ENCODE results near the gene STIM1. TPM values are rescaled to one million over a fixed set of nuclear protein-coding genes. Genes with fewer than 3 reads are reported as not detected.

The STIM1 gene
- total and polyA plus RNA-seq, 7 donors = 52.1 to 147 (median 109) TPM

DNA sequence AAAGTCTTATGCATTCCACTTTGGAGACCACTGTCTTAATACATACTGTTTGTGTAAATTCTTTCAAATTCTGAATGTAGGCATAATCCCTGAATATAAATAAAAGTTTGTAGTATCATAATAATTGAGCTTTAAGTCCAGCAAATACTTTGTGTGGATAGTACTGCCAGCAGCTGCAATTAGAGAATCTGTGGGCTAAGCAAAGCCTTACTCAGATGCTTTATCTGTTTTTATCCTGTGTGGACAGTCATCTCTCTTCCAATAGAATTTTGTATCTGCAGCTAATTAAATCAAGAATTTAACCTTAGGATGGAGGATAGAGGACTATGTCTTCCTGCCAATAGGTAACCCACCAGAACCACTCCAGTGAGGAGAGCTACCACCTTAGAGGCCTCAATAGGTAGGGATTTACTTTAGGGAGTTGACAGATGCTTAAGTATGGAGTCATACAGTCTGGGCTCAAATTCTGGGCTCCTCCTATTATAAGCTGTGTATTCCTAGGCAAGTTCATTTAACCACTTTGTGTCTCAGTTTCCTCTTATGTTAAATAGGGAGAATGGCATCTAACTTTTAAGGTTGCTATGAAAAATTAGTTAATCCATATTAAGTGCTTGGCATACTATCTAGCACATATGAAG, 71.1 kb downstream of the STIM1 start:
- Histone ChIP-seq H3K27ac (peak overlapping the region; percentile 85), H3K4me3 (no peak overlapping the region), H3K4me1 (peaks cover 54% of the 10 kb centered on the region), H3K36me3 (ENCODE audit: insufficient read depth in 1 of 2, low read depth in 1 of 2) (no peaks in the 10 kb centered on the region), H3K9me3 (no peaks in the 10 kb centered on the region), H3K27me3 (ENCODE audit: insufficient read depth in 3 of 3, low read length in 2 of 3) (no peaks in the 10 kb centered on the region)
- intact Hi-C loops (cut with DNase I) = no loop called here
- TF ChIP-seq, protein P1, sequence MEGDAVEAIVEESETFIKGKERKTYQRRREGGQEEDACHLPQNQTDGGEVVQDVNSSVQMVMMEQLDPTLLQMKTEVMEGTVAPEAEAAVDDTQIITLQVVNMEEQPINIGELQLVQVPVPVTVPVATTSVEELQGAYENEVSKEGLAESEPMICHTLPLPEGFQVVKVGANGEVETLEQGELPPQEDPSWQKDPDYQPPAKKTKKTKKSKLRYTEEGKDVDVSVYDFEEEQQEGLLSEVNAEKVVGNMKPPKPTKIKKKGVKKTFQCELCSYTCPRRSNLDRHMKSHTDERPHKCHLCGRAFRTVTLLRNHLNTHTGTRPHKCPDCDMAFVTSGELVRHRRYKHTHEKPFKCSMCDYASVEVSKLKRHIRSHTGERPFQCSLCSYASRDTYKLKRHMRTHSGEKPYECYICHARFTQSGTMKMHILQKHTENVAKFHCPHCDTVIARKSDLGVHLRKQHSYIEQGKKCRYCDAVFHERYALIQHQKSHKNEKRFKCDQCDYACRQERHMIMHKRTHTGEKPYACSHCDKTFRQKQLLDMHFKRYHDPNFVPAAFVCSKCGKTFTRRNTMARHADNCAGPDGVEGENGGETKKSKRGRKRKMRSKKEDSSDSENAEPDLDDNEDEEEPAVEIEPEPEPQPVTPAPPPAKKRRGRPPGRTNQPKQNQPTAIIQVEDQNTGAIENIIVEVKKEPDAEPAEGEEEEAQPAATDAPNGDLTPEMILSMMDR (IDR thresholded peaks at IDR 0.05) = no peak
- no peak for DNase-seq
- ATAC-seq = peak in 3 of 4 donors; percentile 34 to 56 (median 44)

DNA sequence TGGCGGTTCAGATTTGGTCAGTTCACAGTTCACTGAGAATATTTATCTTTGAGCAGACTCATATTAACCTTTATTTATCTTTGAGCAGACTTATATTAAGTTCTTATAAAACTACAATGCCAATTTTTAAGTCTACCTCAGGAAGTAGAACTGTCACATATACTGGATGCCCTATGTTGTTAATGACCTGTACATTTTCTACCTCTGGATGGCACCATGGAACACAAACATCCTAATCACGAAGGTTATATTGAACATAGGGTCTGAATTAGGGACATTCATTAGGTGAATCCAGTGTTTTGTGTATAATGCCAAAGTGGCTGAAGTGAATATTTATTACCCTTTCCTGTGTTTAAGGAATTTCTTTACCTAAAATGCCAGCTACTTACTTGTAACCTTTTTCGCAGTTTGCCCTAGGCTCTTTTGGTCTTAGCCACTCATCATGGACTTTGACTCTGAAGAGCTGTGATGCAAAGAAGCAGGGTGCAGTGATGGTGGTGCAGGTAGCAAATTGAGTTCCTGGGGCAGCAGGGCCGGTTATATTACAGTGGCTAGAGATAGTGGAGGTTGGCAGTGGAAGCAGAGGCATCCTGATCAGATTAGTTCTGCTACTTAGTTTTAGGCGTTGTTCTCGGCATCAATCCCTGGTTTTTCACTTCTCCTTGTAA, 71.8 kb downstream of the STIM1 start:
- H3K27ac ChIP-seq = peak overlapping the region; percentile 85
- intact Hi-C loops (cut with DNase I) = no loop called here

GRCh38 chr11:3929232-3929631, 73.8 kb downstream of the STIM1 start:
- DNase-seq (no peak), ATAC-seq (peak; percentile 3 to 15 (median 12))
- peaks cover 73% of the 10 kb centered on the region for H3K4me1 ChIP-seq
- H3K9me3 ChIP-seq = no peaks in the 10 kb centered on the region
- intact Hi-C loops (cut with DNase I) = no loop called here
- peak overlapping the region; percentile 33 for H3K4me3 ChIP-seq
- TF ChIP-seq, protein P1 (IDR thresholded peaks at IDR 0.05) = no peak
- no peaks in the 10 kb centered on the region for H3K27me3 ChIP-seq (ENCODE audit: insufficient read depth in 3 of 3, low read length in 2 of 3)
- H3K27ac ChIP-seq = peak overlapping the region; percentile 85
- H3K36me3 ChIP-seq (ENCODE audit: insufficient read depth in 1 of 2, low read depth in 1 of 2) = no peaks in the 10 kb centered on the region
- 32 to 47% (median 32%) methylated on average over 1 of the region's 1 CpG for WGBS, 3 donors

More for the DNA sequence above, 71.8 kb downstream of the STIM1 start:
- no peak for DNase-seq
- peaks cover 60% of the 10 kb centered on the region for H3K4me1 ChIP-seq
- TF ChIP-seq, protein P1 (IDR thresholded peaks at IDR 0.05) = no peak
- ATAC-seq = no peak
- H3K9me3 ChIP-seq = no peaks in the 10 kb centered on the region
- no peak overlapping the region for H3K4me3 ChIP-seq
- no peaks in the 10 kb centered on the region for H3K36me3 ChIP-seq (ENCODE audit: insufficient read depth in 1 of 2, low read depth in 1 of 2)
- no peaks in the 10 kb centered on the region for H3K27me3 ChIP-seq (ENCODE audit: insufficient read depth in 3 of 3, low read length in 2 of 3)
- 49 to 68% (median 51%) methylated on average over 6 of the region's 6 CpGs for WGBS, 3 donors

GRCh38 chr11:3929649-3930048, 74.2 kb downstream of the STIM1 start:
- TF ChIP-seq, protein P1 (IDR thresholded peaks at IDR 0.05) = no peak
- H3K9me3 ChIP-seq = no peaks in the 10 kb centered on the region
- H3K4me1 ChIP-seq = peaks cover 77% of the 10 kb centered on the region
- no peaks in the 10 kb centered on the region for H3K27me3 ChIP-seq (ENCODE audit: insufficient read depth in 3 of 3, low read length in 2 of 3)
- 28 to 44% (median 31%) methylated on average over 8 of the region's 8 CpGs for WGBS, 3 donors
- ATAC-seq = peak; percentile 89 to 94 (median 90)
- no peak for DNase-seq
- intact Hi-C loops (cut with DNase I) = no loop called here
- H3K4me3 ChIP-seq = peak overlapping the region; percentile 33
- H3K36me3 ChIP-seq (ENCODE audit: insufficient read depth in 1 of 2, low read depth in 1 of 2) = no peaks in the 10 kb centered on the region
- peak overlapping the region; percentile 85 for H3K27ac ChIP-seq

Measured in psoas muscle (tissue), 8 donors.